ENCODE data around the gene NUDT22.
"Not testable (repeated sequence)": the region's sequence is repeated elsewhere in the genome, so short reads cannot be mapped to it uniquely, and the experiment has no call there.

Gene NUDT22

DNA sequence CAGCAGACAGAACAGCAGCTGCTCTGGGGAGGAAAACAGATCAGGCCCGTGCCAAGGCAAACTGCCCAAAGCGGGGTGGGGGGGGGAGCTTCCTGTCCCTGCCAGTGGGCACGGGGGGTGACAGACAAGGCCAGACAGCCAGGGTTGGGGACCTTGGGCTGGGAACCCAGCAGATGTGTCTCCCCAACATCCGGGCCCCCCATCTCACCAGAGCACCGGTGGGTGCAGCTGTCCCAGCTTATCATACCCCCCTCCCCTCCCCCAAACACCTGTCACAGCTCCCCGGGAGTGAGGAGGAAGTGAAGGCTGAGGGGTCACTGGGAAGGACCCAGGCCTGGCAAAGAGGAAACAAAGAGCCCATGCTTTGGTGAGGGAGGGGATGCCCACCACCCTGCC, 19.3 kb downstream of the NUDT22 start:
- DNase-seq: no peak

- DNase-seq: peak; percentile 68 to 69
Observed at GRCh38 chr11:64245797-64246620, 19.9 kb downstream of the NUDT22 start.

DNA sequence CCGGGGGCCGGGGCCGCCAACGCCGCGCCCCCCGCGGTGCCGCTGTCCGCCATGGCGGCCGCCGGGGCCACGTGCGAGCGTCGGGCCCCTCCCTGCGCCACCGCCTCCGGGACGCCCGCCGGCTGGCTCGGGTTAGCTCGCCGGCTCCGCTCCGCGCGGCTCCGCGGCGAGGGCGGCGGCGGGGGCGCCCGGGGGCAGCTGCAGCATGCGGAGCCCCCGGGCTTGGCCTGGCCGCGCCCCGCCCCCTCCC, 20.5 kb downstream of the NUDT22 start:
- DNase-seq: not testable (repeated sequence)

DNA sequence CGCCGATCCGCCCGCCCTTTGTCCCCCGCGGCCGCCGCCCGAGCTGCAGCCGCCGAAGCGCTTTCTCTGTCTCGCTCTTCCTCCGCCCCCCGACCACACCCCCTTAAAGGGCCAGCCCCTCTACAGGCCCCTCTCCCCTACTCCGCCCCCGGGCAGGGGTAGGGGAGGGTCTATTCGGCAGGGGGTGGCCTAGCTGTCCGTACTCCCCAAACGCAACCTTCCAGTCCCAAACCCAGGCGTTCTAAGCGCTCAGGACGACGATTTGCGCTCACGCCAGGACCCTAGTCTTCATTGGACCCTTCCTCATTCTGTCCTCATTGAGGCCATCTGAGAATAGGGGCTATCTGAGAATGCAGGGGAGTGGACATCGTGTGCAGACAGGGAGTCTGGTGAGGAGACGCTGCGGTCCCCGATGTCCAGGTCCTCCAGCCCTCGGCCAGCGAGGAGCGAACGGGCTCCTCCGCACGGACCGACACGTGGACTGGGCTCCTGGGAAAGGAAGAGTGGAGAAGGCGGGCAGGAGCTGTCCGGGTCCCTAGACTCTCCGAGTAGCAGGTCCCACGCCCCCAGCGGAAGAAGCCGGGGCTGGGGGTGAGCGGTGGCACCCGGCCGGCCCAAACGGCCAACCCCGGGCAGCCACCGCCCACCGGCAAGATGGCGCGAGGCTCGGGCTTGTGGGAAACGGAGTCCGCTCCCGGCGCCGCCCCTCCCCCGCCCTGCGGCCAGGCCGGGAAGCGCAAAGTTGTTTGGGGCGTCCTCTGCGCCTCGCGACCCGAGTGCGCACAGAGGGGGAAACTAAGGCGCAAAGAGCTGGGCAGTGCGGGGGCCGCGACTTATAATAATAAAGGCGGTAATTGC, 21.0 kb downstream of the NUDT22 start, which contains the start of gene PPP1R14B:
Gene PPP1R14B (minus strand): TSS at position 73 of the 858 bp plus-strand sequence. CDS start 270 bp downstream, outside the sequence.
- peak; percentile 74 to 80 for DNase-seq

GRCh38 chr11:64247729-64248531, 21.9 kb downstream of the NUDT22 start:
- DNase-seq: no peak

GRCh38 chr11:64248578-64248977, 22.5 kb downstream of the NUDT22 start:
- DNase-seq: no peak

DNA sequence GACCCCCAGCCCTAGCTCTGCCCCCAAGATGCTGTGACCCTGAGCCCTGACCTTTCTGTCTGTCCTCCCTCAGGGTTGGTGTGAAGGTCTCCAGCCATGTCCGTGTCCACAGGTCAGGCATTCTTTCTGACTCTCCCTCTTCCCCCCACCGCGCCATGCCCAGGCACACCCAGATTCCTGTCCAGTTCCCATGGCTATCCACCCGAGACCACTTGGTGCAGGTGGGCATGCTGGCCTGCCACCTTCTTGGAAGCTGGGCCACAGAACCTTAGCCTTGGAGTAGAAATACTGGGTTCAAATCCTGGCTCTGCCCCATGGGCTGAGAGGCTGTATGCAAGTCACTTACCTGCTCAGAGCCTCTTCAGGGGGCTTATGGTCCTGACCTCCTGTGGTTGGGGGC, 23.0 kb downstream of the NUDT22 start:
- DNase-seq: no peak

GRCh38 chr11:64249563-64250414, 23.7 kb downstream of the NUDT22 start:
- no peak for DNase-seq

DNA sequence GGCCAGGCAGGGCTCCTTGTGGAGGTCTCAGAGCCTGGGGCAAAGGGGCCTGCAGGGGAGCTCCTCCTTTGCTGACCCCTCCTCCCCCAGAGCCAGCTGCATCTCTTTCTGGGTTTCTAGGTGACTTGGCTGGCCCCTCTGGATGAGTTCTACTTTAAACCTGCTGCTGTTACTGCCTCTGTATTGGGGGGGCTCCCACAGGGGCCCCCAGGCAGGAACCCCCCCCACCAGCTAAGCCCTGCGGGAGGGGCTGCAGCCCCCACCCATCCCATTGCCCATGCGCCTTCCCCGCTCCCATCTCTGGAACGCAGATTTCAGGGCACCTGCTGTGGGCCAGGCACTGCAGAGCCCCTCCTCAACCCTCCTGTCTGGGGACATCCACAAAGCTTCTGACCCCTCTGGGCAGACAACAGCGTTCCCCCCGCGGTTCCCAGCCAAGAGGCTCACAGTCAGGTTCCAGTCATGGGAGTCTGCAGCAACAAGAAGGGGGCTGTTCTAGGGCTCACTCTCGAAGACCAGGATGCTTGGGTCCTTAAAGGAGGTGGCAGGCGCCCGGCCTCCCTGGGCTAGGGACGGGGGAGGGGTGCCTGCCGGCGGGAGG, 24.4 kb downstream of the NUDT22 start:
- DNase-seq: no peak

DNA sequence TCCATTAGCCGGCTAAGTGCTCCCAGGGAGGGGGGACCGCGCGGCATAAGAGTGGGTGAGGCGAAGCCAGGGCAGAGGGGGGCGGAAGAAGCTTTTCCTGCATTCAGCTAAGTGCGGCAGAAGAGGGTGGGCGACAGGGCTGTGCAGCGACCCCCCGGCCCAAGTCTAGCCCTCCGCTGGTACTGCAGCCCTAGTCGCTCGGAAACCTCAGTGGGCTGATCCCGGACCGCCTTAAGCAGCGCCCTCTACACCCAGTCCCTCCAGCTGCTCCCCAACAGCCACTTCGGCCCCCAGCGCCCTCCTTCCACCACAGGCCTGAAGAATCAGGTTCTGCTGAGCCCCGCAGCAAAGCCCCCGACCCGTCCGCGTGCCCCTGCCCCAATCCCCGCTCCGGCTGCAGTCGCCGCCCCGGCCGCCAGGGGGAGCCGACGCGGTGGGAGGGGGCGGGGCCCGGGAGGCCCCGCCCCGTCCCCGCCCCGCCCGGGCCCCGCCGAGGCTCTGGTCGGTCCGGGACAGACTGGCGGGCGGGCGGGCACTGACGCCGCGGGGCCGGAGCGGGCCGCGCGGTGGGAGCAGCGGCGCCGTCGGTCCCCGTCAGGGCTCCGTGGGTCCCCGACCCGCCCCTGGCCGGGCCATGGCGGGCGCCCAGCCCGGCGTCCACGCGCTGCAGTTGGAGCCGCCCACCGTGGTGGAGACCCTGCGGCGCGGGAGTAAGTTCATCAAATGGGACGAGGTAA, 25.1 kb downstream of the NUDT22 start, which contains the start of gene PLCB3:
Gene PLCB3 (plus strand): TSS at position 515 of the 737 bp plus-strand sequence. CDS start 120 bp downstream, at position 635.
- DNase-seq: peak; percentile 52 to 73

DNA sequence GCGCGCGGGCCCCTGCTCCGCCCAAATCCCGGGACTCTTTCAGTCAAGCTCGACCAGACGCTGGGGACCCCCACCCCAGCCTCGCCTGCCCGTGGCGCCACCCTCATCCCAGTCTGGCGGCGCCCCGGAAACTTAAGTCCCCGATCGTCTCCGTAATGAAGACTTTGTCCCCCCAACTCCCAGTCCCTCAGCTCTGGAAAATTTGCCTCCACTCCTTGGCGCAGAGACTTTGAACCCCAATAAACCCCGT, 25.6 kb downstream of the NUDT22 start:
- DNase-seq: no peak

- no peak for DNase-seq
Observed at GRCh38 chr11:64252003-64252872, 26.2 kb downstream of the NUDT22 start.

GRCh38 chr11:64253043-64253442, 27.0 kb downstream of the NUDT22 start:
- no peak for DNase-seq

DNA sequence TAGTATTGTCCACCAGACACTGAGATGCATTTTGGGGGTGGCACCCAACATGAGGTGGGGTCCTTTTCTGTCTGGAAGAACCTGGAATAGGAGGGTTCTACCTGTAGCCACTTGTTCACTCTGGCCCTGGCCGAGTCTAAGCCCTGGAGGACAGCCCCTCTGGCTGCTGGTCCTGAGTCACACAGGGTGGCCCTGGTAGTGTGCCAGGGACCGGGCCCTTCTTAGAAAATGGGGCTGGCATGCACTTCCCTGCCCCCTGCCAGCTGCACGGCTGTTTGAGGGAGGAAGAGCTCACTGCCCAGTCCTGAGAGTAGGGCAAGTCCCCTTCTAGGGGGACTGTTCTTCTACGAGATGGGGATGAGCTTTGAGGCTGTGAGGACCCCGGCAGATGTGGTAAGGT, 27.4 kb downstream of the NUDT22 start:
- DNase-seq: no peak

DNA sequence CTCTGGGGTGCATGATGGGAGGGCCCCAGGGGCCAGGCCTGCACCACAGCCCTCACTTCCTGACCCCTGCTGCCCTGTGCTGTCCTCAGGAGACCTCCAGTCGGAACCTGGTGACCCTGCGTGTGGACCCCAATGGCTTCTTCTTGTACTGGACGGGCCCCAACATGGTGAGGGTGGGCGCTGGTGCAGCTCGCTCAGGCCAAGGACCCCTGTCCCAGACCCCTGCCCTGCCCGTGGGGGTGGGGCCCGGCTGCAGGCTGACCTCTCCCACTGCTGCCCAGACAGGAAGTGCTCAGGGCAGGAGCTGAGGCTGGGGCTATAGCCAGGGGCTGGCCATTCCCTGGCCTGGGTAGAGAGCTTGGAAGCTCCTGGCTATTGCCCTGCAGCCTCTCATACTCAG, 28.3 kb downstream of the NUDT22 start:
- DNase-seq: no peak

DNA sequence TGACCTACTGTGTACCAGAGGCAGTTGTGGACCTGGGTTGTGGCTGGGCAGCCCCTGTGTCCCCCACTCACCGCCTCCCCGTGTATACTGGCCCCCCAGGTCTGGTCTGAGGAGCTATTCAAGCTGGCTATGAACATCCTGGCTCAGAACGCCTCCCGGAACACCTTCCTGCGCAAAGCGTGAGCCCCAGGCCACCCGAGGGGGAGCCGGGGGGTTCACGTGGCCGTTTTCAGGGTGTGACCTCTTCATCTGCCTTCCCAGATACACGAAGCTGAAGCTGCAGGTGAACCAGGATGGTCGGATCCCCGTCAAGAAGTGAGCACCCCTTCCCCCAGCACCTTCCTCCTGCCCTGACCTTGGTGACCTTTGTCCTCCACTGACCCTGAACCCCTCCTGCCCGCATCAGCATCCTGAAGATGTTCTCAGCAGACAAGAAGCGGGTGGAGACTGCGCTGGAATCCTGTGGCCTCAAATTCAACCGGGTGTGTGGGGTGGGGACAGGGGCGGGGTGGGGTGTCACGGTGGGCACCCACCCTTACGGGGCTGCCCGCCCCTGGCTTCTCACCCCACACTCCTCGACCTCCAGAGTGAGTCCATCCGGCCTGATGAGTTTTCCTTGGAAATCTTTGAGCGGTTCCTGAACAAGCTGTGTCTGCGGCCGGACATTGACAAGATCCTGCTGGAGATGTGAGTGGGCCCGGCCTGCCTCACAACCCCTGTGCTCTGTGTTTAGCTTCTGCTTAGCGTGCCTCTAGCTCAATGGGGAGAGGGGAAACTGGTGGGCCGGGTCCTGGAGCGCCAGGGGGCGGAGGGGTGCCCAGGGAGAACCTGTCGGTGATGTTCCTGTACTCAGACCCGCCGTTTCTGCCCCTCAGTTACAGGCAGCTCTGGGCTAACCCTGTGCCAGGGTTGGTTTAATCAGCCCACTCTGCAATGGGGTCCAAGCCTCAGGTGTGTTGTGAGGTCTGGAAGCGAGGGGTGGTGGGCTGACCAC, 29.4 kb downstream of the NUDT22 start:
- DNase-seq: no peak

DNA sequence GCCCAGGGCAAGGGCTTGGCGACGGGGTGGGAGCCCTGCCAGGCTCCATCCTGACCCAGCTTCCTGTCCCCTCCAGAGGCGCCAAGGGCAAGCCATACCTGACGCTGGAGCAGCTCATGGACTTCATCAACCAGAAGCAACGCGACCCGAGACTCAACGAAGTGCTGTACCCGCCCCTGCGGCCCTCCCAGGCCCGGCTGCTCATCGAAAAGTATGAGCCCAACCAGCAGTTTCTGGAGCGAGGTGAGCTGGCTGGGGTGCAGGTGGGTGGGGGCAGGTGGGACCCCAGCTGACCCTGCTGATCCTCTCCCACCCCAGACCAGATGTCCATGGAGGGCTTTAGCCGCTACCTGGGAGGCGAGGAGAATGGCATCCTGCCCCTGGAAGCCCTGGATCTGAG, 30.2 kb downstream of the NUDT22 start:
- DNase-seq: no peak

- DNase-seq: no peak
Observed at GRCh38 chr11:64258356-64258755, 32.3 kb downstream of the NUDT22 start.

GRCh38 chr11:64258946-64259532, 33.0 kb downstream of the NUDT22 start:
- no peak for DNase-seq

Measured in stimulated activated CD4-positive, alpha-beta T cell treated with anti-CD3 and anti-CD28 coated beads, Interleukin-2, amount 100 ng/mL, for 48 hours (primary cell).